Adrenal gland (tissue), 12 donors: Measurements from ENCODE around the gene DPYD. TPM values are rescaled to one million over a fixed set of nuclear protein-coding genes. Genes with fewer than 3 reads are reported as not detected.

ENCODE experiments used
- DNase-seq, 7 donors: peaks; one replicate each; pipeline ENCODE4 v3.0.0-alpha.2; 2019 to 2020
- H3K27ac ChIP-seq, 5 donors: fragments of 200-600 bp; sonication (generic) in 4 of 5; 1 replicate in 3 of 5; 2 replicates in 2 of 5; pipeline versions ENCODE4 v1.5.1 to v1.8.0; 2016 to 2020; ENCODE audit warnings: mild to moderate bottlenecking in 1 of 5
- H3K27me3 ChIP-seq: fragments of 200-600 bp; 2 replicates; pipeline ENCODE4 v1.8.0; 2021
- H3K36me3 ChIP-seq, 2 donors: fragments of 200-600 bp; replicated peaks in 1 of 2; 1 replicate in 1 of 2; 2 replicates in 1 of 2; pipeline versions ENCODE4 v1.5.1 to v1.8.0; 2018 to 2022
- H3K4me1 ChIP-seq, 2 donors: fragments of 200-600 bp; replicated peaks in 1 of 2; 1 replicate in 1 of 2; 2 replicates in 1 of 2; pipeline versions ENCODE4 v1.5.1 to v1.8.0; 2018 to 2021
- H3K4me3 ChIP-seq, 4 donors: fragments of 200-600 bp; sonication (generic) in 3 of 4; one replicate each; pipeline ENCODE4 v1.5.1; 2016 to 2018
- H3K9me3 ChIP-seq, 3 donors: fragments of 200-600 bp; sonication (generic) in 1 of 3; replicated peaks in 1 of 3; 1 replicate in 2 of 3; 2 replicates in 1 of 3; pipeline versions ENCODE4 v1.5.1 to v1.8.0; 2016 to 2021
- CTCF ChIP-seq, 6 experiments: fragments of 450-650 bp in 4 of 6; fragments of 200-600 bp in 2 of 6; sonication (generic) in 1 of 6; IDR thresholded peaks; 1 replicate in 5 of 6; 2 replicates in 1 of 6; pipeline versions ENCODE4 v1.5.1 to v1.8.0; 2016 to 2021; ENCODE audit warnings: antibody characterized with exemption in 6 of 6, mild to moderate bottlenecking in 2 of 6, moderate library complexity in 1 of 6
- POLR2A ChIP-seq, 2 donors: fragments of 450-650 bp; IDR thresholded peaks; one replicate each; pipeline ENCODE4 v1.6.1; 2017; ENCODE audit warnings: antibody characterized with exemption in 2 of 2, mild to moderate bottlenecking in 2 of 2, moderate library complexity in 1 of 2
- WGBS, 4 donors: extraction: QIAGEN DNeasy Blood & Tissue Kit in 2 of 4; methylation state at CpG; one replicate each; pipeline versions ENCODE4 v1.1.5 to v1.1.7; 2013 to 2017; 5-methylcytosine and 5-hydroxymethylcytosine counted together
- intact Hi-C, 2 donors: fragments of 100-400 bp; cut with DNase I; formaldehyde crosslinking; loops; one replicate each; pipeline versions ENCODE4 v1.14.1 to v1.15.0; 2022 to 2023
- polyA plus RNA-seq, 3 donors: library from polyadenylated mRNA; stranded (reverse); fragments of 200-250 nt in 2 of 3; fragments of 350-450 nt in 1 of 3; fragmentation: Illumina TruSeq in 1 of 3; extraction: RNeasy Lipid Tissue Mini Kit (QIAGEN cat#74804) in 1 of 3; gene quantifications; one replicate each; pipeline ENCODE4 v1.2.3, GENCODE V29; 2013 to 2014
- total RNA-seq, 9 donors: library from RNA; depleted of rRNA in 4 of 9; stranded (reverse); fragments of >200 nt in 4 of 9; fragments of 120-200 nt in 1 of 9; fragmentation: NEBNext Ultra II Directional in 1 of 9; extraction: Animal tissue kit (Norgen Biotek cat#: 25700) in 1 of 9; gene quantifications; one replicate each; pipeline versions ENCODE4 v1.1.0 to v1.2.4, GENCODE V29; 2013 to 2023
- donor health status: healthy with polysubstance abuse.
- donor health status: Bipolar disorder and iron deficiency.
- donor health status: DM: yes; HTN: yes; CAD: no.
- donor health status: DM: no; HTN: no; CAD: no.
- donor health status: DM: no; HTN: no; CAD: no.
- donor health status: DM: yes; HTN: yes; CAD: no.

The DPYD gene
- total and polyA plus RNA-seq, 12 donors, result 6.6 to 73.1 (median 30.2) TPM

GRCh38 chr1:97489834-97490233, 431.0 kb downstream of the DPYD start:
- no peak overlapping the region for H3K4me3 ChIP-seq
- H3K9me3 ChIP-seq, result no peaks in the 10 kb centered on the region
- no peaks in the 10 kb centered on the region for H3K27me3 ChIP-seq
- WGBS, 4 donors, result 60 to 78% (median 66%) methylated on average over 2 of the region's 2 CpGs
- H3K4me1 ChIP-seq, result no peaks in the 10 kb centered on the region
- TF ChIP-seq POLR2A (IDR thresholded peaks at IDR 0.05), result no peak
- TF ChIP-seq CTCF (IDR thresholded peaks at IDR 0.05), result no peak
- no peak overlapping the region for H3K27ac ChIP-seq
- DNase-seq, result no peak
- intact Hi-C loops, result no loop called here
- no peaks in the 10 kb centered on the region for H3K36me3 ChIP-seq

GRCh38 chr1:97488530-97488929, 432.3 kb downstream of the DPYD start:
- Histone ChIP-seq H3K36me3 (no peaks in the 10 kb centered on the region), H3K9me3 (no peaks in the 10 kb centered on the region), H3K4me3 (no peak overlapping the region), H3K4me1 (no peaks in the 10 kb centered on the region), H3K27ac (no peak overlapping the region), H3K27me3 (no peaks in the 10 kb centered on the region)
- 91 to 96% (median 93%) methylated on average over 2 of the region's 2 CpGs for WGBS, 4 donors
- DNase-seq, result no peak
- TF ChIP-seq POLR2A (IDR thresholded peaks at IDR 0.05) (no peak), CTCF (IDR thresholded peaks at IDR 0.05) (no peak)
- intact Hi-C loops, result no loop called here

- WGBS, 4 donors, result 92 to 98% (median 97%) methylated on average over 1 of the region's 1 CpG
Observed at GRCh38 chr1:97482022-97482421, 438.8 kb downstream of the DPYD start.

GRCh38 chr1:97467445-97467844, 453.4 kb downstream of the DPYD start:
- DNase-seq, result no peak
- Histone ChIP-seq H3K4me3 (no peak overlapping the region), H3K27me3 (no peaks in the 10 kb centered on the region), H3K4me1 (no peaks in the 10 kb centered on the region), H3K36me3 (no peaks in the 10 kb centered on the region), H3K9me3 (no peaks in the 10 kb centered on the region), H3K27ac (no peak overlapping the region)
- WGBS, 4 donors, result 88 to 100% (median 98%) methylated on average over 2 of the region's 2 CpGs
- intact Hi-C loops, result no loop called here
- no peak for TF ChIP-seq POLR2A (IDR thresholded peaks at IDR 0.05)
- no peak for TF ChIP-seq CTCF (IDR thresholded peaks at IDR 0.05)

More at GRCh38 chr1:97482022-97482421, 438.8 kb downstream of the DPYD start:
- Histone ChIP-seq H3K27ac (no peak overlapping the region), H3K4me1 (no peaks in the 10 kb centered on the region), H3K9me3 (no peaks in the 10 kb centered on the region), H3K4me3 (no peak overlapping the region), H3K27me3 (no peaks in the 10 kb centered on the region), H3K36me3 (no peaks in the 10 kb centered on the region)
- no peak for DNase-seq
- TF ChIP-seq CTCF (IDR thresholded peaks at IDR 0.05), result no peak
- no peak for TF ChIP-seq POLR2A (IDR thresholded peaks at IDR 0.05)
- intact Hi-C loops, result no loop called here
